Breast epithelium (tissue), 3 donors: ENCODE measurements around the gene WWP2.

ENCODE experiments used
- POLR2AphosphoS5 ChIP-seq, 3 donors: sonication (generic); formaldehyde crosslinking; IDR thresholded peaks; one replicate each; pipeline ENCODE4 v1.6.1; 2017; ENCODE audit warnings: antibody characterized with exemption in 3 of 3
- TF ChIP-seq, protein P1 (sequence below), 3 donors: fragments of 450-650 bp; IDR thresholded peaks; one replicate each; pipeline ENCODE4 v1.5.1; 2016 to 2017; ENCODE audit warnings: antibody characterized with exemption in 3 of 3, mild to moderate bottlenecking in 3 of 3, moderate library complexity in 3 of 3

DNA sequence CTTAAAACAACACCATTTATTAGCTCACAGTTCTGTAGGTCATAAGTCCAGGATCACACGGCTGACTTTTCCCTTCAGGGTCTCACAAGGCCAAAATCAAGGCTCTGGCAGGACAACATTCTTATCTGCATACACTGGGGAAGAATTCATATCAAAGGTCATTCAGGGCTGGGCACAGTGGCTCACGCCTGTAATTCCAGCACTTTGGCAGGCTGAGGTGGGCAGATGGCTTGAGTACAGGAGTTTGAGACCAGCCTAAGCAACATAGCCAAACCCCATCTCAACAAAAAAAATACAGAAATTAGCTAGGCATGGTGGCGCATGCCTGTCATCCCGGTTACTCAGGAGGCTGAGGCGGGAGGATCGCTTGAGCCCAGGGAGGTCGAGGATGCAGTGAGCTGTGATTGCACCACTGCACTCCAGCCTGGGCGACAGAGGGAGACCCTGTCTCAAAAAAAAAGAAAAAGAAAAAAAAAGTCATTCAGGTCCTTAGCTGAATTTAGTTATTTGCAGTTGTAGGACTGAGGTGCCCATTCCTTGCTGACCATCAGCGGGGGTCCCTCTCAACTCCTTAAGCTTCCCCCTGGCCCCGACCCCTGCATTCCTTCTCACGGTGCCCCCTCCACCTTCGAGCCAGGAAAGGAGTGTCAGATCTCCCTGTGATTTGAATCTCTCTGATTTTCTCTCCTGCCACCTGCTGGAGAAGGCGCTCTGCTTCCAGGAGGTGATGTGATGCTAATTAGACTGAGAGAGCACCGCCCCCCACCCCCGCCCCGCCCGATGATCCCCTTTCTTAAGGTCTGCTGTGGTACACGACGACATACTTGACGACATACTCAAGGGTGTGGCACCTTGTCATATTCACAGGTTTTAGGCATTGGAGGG lies 97.2 kb downstream of the WWP2 start:
- TF ChIP-seq, protein P1, sequence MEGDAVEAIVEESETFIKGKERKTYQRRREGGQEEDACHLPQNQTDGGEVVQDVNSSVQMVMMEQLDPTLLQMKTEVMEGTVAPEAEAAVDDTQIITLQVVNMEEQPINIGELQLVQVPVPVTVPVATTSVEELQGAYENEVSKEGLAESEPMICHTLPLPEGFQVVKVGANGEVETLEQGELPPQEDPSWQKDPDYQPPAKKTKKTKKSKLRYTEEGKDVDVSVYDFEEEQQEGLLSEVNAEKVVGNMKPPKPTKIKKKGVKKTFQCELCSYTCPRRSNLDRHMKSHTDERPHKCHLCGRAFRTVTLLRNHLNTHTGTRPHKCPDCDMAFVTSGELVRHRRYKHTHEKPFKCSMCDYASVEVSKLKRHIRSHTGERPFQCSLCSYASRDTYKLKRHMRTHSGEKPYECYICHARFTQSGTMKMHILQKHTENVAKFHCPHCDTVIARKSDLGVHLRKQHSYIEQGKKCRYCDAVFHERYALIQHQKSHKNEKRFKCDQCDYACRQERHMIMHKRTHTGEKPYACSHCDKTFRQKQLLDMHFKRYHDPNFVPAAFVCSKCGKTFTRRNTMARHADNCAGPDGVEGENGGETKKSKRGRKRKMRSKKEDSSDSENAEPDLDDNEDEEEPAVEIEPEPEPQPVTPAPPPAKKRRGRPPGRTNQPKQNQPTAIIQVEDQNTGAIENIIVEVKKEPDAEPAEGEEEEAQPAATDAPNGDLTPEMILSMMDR (IDR thresholded peaks at IDR 0.05), result no peak
- no peak for TF ChIP-seq POLR2AphosphoS5 (IDR thresholded peaks at IDR 0.05)
